GM18907 (cell line): ENCODE measurements around the gene SLC9A8.

Experiments used
- ATAC-seq: cut with Tn5 transposase; IDR thresholded peaks from one replicate; pipeline ENCODE4 v1.9.1; 2021; ENCODE audit warnings: mild to moderate bottlenecking, moderate library complexity; ENCODE audit not compliant: unreplicated experiment

Gene SLC9A8

DNA sequence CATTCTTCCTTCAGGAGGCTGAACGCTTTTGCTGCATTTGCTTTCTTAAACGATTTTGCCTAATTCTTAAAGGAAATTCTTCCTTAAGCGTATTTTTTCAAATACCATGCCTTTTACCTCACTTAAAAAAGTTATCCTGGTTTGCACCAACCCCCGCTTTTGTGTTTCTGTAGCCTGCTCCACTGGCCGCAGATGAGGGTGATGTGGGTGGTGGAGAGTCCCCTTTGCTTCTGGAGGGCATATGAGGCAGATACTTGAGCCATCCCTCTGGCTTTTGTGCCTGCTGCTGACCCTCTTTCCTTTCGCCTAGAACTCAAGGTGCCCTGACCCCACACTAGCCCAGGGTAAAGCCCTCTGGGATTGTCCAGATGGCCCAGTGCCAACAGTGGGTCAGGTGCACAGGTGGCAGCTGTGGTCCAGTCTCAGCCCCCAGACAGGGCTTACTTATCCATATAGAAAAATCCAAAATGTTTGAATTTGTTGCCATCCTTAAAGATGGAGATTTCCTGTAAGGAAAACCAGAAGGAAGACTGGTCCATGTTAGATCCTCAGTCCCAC, 58.8 kb downstream of the SLC9A8 start:
- ATAC-seq: no peak

DNA sequence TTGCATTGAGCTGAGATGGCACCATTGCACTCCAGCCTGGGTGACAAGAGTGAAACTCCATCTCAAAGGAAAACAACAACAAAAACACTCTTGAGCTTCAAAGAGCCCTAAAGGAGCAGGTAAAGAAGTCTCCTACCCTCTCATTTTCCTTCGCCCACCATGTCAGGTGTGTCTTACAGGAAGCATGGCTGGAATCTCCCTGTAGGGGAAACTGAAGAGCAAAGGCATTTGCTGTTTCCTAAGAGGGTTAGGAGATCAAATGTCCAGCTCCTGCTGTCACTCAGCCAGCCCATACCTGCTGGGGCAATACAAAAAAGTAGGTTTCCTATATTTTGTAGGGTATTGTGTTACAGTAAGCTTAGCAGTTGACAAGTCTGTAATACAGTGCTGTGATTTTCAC, 59.4 kb downstream of the SLC9A8 start:
- ATAC-seq: no peak

DNA sequence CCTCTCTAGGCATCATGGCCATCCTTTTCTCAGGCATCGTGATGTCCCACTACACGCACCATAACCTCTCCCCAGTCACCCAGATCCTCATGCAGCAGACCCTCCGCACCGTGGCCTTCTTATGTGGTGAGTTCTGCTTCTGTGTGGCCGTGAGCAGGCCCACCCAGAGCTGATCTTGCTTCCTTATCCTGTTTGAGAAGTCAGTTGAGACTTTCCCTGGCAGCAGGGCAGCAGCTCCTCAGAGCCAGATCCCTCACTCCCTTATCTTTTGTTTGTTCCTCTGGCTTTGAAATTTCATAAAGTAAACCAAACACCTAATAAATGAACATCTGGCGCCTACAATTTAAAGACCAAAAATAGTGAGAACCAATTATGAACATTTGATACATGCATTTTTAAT, 62.1 kb downstream of the SLC9A8 start:
- ATAC-seq: no peak

DNA sequence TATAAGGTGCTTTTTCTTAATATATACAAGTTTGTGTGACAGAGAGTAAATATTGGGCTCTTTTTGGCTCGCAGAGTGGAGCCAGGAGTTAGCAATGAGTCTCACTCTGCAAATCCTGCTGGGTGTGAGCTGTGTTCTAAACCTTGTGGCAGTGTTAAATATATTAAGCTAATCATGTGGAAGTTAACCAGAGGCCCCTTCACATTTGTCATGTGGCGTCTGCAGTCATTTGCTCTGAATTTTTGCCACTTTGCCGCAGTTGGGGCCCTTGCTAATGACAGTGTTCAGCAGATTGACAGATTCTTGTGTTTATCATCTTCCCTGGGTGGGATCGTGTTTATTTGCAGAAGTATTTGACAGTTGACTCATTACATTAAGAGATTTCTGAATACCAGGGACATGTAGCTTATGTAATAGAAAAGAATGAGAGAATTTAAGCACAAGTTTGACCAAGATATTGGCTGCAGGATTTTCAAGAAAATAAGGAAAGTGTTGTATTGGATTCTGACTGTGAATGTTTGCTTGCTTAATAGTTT, 64.8 kb downstream of the SLC9A8 start:
- no peak for ATAC-seq

DNA sequence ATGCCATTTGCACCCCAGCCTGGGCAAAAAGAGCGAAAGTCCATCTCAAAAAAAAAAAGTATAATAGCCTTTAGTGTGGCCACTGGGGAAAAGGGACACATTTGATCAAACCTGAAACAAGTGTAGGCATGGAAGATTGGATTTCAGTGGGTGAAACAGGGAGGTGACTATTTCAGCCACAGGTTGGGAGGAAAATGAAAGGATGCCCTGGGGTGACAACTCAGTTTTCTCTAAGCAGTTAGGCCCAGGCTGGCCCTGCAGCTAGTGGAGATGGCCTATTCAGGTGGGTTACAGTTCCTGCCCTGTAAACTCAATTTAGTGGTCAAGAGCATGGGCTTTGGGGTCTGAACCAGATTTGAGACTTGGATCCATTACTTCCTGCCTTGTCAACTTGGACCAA, 66.3 kb downstream of the SLC9A8 start:
- no peak for ATAC-seq

DNA sequence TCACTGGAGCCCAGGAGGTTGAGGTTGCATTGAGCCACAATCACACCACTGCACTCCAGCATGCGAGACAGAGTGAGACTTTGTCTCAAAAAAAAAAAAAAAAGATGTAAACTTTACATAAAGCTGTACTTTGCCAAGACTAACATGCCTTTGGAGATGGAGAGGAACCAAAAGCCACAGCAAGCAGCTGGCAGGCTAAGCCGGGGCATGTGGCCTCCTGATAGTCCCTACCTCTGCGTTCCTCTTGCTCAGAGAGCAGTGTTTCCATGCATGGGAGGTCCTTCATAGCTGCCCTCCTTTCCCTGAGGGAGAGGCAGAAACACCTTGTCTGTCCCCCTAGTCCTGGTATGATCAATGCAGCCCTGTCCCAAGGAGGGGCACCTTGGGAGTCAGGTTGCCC, 67.5 kb downstream of the SLC9A8 start:
- ATAC-seq: no peak

DNA sequence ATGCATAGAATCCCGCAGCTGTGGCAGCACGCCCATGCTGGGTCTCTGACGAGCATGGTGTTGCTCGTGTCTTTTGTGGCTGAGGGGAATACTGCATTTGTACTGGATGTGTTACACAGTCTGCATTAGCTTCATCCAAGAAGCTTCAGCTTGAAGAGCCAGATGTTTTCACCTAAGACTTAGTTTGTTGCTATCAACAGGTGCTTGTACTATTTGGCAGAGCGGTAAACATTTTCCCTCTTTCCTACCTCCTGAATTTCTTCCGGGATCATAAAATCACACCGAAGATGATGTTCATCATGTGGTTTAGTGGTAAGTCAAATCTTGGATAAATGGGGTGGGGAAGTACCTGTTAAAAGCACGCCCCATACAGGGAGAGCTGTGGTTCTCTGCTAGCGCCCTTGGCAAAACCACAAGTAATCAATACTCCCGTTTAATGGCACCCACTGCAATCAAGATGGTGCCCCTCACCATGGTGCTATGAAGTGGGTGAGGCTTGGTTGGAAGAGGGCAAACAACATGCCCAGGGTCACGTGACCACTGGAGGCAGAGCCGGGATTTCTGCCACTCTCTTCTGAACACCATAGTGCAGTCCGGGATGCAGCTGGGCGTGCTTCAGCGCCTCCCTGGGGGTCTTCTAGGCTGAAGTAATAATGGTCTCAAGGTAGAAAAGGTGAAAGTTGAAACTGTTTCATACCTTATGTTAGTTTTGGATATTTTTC, 68.3 kb downstream of the SLC9A8 start:
- ATAC-seq: no peak

DNA sequence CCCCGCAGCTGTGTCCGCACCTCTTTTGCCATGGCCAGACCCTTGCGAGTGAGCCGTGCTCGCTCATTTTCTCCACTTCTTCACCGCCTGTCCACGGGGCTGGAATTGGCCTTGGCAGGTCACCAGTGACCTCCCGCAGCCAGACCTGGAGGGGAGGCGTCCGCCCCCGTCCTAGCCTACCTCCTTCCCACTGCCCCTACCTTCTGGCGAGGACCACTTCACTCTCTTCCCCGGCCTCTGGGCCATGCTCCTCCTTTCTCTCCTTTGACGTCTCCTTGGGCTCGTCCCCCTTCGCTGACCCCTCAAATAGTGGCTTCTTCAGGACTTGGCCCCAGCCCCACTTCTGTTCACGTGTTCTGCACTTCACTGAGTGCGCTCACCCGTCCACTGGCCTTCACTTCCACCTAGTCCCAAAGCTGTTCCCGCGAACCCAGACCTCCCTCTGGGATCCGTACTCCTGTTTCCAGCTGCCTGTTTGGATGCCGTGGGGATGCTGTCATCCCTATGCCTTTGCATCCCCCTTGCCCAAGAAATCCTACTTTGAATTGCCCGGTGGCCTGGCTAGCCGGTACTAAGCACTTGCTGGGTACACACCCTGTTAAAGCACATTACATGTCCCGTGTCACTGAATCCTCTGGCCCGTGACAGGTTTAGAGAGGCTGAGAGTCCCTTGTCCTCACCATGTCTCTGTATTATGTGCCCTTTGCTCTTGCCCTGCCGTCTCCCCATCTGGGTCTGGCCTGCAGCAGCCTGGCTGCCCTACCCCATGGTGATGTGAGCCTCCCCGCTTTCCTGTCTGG, 69.7 kb downstream of the SLC9A8 start:
- ATAC-seq: no peak

DNA sequence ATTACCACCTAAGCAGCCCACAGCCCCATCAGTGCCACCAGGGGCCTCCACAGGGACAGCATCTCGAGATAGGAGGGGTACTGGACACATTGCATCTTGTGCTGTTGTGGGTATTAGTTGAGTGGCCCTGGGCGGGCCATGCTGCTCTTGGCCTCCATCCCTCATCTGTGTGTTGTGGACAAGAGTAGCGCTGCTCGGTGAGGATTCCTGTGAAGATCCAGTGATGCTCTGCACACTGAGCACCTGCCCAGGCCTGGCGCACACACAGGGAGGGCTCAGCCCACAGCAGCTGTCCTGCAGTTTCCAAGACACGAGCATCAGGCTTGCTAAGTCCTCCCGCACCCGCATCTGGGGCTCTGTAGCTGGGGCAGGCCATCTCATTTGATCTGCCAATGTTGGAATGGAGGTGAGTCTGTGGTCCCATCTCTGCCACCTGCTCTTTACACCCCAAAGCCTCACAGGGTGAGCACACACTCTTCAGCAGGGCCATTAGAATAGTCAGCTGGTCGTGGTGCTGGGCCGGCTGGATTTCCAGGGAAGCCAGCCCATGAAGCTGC, 70.7 kb downstream of the SLC9A8 start:
- ATAC-seq: no peak

DNA sequence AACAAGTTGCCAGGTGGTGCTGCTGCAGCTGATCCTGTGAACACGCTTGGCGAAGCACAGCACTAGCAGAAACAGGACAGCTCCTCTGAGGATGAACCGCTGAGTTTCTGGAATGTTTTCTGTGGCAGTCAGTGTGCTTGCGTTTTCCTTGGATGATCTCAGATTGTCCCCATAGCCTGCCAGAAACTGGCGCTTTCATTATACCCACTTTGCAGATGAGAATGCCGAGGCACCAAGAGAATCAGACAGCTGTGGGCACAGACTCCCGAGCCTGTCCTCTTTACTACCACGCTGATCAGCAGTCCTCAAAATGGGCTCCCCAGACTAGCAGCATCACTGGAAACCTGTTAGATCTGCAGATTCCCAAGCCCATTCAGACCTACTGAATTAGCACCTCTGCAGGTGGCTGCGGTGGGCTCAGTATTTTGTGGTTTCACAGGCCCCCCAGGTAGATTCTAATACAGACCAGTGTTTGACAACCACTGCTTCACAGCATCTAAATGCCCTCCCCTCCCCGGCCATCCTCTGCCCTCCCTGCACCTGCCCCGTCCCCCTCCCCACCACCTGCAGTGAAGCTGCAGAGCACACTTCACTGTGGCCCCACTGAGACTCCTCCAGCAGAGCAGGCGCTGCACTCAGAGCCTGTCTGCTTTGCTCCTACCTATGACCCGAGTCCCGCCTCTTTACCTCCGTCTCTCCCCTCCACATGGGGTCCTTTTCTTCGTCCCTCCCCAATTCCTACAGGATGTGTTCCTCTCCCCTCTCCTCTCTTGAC, 73.1 kb downstream of the SLC9A8 start:
- no peak for ATAC-seq

DNA sequence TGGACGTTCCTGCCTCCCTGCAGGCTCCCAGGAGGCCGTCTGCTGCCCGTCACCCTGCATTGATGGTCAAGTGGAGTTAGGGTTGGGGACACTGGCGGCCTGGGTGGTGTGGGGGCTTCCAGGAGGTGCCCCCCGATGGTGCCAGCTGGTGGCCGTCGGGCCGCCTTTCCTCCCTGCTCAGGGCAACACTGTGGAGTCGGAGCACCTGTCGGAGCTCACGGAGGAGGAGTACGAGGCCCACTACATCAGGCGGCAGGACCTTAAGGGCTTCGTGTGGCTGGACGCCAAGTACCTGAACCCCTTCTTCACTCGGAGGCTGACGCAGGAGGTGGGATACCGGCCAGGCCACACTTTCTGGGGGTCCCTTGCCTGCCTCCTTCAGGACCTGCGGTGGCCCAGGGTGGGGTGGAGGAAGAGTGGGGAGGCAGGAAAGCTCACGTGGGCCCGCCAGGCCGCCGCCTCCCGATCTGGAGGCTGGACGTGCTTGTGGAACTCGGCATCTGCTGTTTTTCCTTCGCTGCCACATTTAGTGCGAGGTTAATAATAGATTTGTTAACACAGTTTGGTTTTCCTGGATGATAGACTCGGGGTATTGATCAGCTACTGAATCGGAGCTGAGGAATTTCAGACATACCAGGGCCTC, 74.1 kb downstream of the SLC9A8 start:
- no peak for ATAC-seq

DNA sequence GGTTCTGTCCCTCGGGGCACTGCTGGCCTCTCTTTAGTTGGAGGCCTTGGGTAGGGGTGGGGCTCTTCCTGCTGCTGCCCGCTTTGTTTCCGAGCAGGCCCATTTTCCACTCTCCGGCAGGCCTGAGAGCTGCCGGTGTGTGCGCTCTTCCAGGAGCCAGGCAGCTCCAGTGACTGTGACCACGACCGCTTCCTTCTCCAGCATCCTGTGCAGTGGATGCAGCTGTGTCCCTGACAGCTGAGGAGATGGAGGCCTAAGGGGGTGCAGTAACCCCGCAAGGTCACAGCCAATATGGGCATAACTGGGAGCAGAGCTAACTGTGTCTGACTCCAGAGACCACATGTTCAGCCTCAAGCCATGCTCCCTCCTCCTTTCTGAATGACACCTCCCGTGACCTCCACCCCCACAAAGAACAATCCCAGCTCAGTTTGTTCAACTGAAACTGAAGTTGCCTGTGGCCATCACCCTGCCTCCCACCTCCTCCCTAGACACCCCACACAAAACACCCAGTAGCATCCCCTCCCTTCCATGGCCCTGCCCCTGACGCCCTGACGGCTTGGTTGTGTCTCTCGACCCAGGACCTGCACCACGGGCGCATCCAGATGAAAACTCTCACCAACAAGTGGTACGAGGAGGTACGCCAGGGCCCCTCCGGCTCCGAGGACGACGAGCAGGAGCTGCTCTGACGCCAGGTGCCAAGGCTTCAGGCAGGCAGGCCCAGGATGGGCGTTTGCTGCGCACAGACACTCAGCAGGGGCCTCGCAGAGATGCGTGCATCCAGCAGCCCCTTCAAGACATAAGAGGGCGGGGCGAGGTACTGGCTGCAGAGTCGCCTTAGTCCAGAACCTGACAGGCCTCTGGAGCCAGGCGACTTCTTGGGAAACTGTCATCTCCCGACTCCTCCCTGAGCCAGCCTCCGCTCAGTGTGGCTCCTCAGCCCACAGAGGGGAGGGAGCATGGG, 74.9 kb downstream of the SLC9A8 start:
- ATAC-seq: no peak

DNA sequence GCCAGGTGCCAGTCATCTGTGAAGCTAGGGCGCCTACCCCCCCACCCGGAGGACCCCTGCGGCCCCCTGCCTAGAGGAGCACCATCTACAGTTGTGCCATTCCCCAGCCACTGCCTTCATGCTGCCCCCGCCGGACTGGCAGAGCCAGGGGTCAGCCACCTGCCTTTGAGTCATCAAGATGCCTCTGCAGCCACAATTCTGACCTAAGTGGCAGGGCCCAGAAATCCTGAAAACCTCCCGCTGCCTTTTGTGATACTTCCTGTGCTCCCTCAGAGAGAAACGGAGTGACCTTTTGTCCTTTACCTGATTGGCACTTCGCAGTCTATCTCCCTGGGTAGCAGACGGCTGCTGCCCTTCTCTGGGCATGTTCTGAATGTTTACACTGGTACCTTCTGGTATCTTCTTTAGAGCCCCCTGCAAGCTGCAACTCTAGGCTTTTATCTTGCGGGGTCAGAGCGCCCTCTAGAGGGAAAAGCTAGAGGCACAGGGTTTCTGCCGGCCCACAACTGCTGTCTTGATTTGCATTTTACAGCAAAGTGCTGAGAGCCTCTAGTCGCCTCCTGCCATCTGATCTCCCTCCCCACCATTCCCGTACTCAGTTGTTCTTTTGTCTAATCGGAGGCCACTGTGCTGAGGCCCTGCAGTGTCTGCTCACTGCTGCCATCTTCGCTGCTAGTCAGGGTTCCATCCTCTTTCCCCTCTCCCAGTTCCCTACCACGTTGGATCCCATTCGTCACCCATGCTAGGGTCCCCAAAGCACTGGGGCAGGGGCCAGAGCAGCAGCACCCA, 75.8 kb downstream of the SLC9A8 start:
- no peak for ATAC-seq

DNA sequence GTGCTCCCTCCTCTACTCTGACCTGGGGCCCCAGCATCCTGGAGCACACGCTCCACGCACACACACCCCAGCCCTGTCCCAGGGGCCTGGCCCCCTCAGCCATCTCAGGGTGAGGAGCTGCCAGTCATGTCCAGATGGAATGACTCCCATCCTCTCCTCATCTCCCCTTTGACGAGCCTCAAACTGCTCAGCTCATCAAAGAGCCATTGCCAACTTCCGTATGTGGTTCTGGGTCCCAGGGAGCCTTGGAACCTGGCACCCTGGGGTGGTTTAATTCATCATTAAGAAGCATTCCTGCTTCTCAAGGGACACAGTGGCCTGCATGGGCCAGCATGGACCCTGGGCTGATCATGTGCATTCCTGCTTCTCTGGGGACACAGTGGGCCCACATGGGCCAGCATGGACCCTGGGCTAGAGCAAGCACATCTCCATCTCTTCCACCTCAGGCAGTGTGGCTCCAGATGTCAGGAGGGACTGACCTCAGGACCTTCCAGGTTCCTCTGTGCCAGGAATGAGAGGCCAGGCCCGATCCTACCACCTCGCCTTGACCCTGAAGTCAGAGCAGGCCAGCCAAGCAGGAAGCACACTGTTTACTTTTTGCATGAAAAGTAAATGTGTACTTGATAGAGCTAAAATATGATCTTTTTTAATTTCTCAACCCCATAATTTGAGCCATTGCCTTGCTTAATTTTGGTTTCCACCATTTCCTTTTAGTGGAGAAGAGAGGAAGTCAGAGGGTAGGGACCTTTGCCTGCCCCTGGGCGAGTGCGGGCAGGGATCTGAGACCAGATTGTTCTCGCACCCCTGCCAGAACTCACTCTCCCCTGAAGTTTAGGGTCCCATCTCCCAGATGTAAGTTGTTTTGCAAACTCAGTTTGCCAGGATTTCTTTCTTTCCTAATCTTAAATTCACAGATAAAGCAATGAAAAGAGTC, 76.6 kb downstream of the SLC9A8 start:
- no peak for ATAC-seq

DNA sequence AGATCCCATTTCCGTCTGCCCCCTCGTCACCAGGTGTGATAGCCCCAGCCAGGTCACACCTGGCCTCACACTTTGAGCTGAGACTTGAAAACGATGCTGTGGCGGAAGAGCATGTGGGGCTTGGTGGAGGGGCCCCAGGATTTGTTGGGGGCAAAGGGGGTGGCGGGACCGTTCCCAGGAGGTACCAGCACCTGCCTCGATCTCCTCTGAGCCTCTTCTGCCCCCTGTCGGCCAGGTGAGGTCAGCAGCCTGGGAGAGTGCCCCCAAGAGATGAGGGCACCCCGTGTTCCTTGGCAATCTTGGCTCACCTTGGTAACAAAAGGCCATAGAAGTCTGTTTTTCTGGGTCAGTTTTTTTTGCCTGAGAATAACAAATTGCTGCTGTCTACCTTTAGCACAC, 77.3 kb downstream of the SLC9A8 start:
- ATAC-seq: no peak

DNA sequence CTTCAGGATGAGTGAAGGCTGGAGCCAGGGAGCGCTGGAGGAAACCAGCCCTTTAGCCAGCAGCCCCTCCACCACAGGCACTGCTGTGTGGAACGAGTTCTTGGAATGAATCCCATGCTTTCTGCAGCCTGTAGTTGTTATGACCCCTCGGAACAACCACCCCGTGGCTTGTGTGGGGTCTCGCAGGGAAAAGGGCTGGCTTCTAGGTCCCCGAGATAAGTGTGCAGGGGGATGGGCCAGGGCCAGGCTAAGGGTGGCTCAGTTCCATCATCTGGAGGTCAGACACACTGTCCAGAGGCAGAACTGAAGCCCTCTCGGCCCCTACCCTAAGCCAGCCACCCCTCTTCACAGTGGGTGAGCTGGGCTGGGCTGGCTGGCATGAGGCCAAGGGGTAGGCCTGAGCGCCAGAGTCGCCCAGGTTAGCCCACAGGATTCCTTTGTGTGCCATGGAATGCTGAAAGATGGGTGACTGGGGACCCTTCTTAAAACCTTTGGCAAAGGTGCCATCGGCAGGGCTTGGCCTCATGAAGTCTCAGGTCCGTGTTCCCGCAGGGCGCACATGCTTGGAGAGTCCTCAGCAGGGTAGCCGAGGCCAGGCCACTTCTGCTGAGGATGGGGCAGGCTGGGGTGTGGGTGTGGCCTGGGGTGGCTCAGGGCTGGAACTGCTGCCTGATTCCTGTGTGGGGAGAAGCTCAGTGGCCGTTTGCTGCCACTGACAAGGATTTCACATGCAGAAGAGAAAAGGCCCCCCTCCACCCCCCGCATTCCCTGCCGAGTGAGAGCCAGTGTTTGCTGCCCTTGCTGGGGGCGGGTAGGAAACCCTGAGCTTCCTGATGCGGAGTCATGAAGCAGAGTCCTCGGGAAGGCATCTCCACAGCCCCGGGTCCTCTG, 78.1 kb downstream of the SLC9A8 start:
- no peak for ATAC-seq
